ENCODE measurements around the gene PRKCH. TPM values are rescaled to one million over a fixed set of nuclear protein-coding genes. Genes with fewer than 3 reads are reported as not detected.
A peak's percentile ranks its signal among the peaks of the same experiment; 100 is the strongest.

PRKCH gene
- total RNA-seq, 1 donor from 2014 or later = 9.0 TPM

GRCh38 chr14:61520576-61520975 is 199.2 kb downstream of the PRKCH start:
- Mint-ChIP-seq H3K27me3 (ENCODE audit: low read depth) (no peaks in the 10 kb centered on the region), H3K9me3 (no peaks in the 10 kb centered on the region), H3K4me3 (no peak overlapping the region), H3K27ac (no peak overlapping the region), H3K36me3 (no peaks in the 10 kb centered on the region), H3K4me1 (peaks cover 31% of the 10 kb centered on the region)
- no peak for DNase-seq (ENCODE audit: low spot score in 2 of 2, unreplicated experiment in 2 of 2)
- TF ChIP-seq CTCF (IDR thresholded peaks at IDR 0.05; ENCODE audit: unreplicated experiment) = no peak

- H3K4me1 Mint-ChIP-seq = peaks cover 39% of the 10 kb centered on the region
- H3K36me3 Mint-ChIP-seq = no peaks in the 10 kb centered on the region
- H3K9me3 Mint-ChIP-seq = no peaks in the 10 kb centered on the region
- H3K4me3 Mint-ChIP-seq = no peak overlapping the region
- no peak for TF ChIP-seq CTCF (IDR thresholded peaks at IDR 0.05; ENCODE audit: unreplicated experiment)
- H3K27ac Mint-ChIP-seq = no peak overlapping the region
- DNase-seq (ENCODE audit: low spot score in 2 of 2, unreplicated experiment in 2 of 2) = no peak
- no peaks in the 10 kb centered on the region for H3K27me3 Mint-ChIP-seq (ENCODE audit: low read depth)
Observed at GRCh38 chr14:61521773-61522172, 200.4 kb downstream of the PRKCH start.

- Mint-ChIP-seq H3K4me1 (peaks cover 42% of the 10 kb centered on the region), H3K4me3 (no peak overlapping the region), H3K27ac (peak overlapping the region; percentile 17), H3K36me3 (no peaks in the 10 kb centered on the region), H3K27me3 (ENCODE audit: low read depth) (no peaks in the 10 kb centered on the region), H3K9me3 (no peaks in the 10 kb centered on the region)
- DNase-seq (ENCODE audit: low spot score in 2 of 2, unreplicated experiment in 2 of 2) = no peak
- TF ChIP-seq CTCF (IDR thresholded peaks at IDR 0.05; ENCODE audit: unreplicated experiment) = no peak
Observed at GRCh38 chr14:61523751-61524150, 202.4 kb downstream of the PRKCH start.

DNA sequence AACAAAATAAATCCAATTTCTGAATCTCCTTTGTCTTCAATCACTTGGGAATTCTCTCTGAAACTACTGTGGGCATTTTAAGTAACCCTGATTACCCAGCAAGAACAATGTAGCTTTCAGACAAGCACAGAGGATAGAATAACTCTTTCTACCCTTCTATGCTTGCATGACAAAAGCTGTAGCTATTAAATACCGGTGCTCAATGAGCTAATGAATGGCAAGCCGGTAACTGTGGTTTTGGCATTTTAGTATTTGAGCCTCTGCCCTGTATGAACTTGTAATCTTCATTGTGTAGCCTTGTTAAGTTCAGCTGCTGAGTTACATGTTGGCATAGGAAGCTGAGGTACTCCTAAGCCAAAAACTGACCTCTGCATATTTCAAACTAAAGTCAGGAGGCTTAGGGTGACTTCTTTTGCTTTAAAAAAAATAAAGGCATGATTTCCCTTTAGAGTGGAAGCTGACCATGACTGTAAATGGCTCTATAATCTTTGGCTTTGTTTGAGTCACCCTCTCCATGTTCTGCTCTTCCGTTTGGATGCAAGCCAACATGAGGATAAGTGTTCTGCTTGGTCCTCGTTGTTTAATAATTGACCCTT is 202.9 kb downstream of the PRKCH start:
- H3K27ac Mint-ChIP-seq = peak overlapping the region; percentile 17
- H3K4me1 Mint-ChIP-seq = peaks cover 42% of the 10 kb centered on the region
- TF ChIP-seq CTCF (IDR thresholded peaks at IDR 0.05; ENCODE audit: unreplicated experiment) = no peak
- no peak overlapping the region for H3K4me3 Mint-ChIP-seq
- DNase-seq (ENCODE audit: low spot score in 2 of 2, unreplicated experiment in 2 of 2) = no peak
- no peaks in the 10 kb centered on the region for H3K9me3 Mint-ChIP-seq
- H3K27me3 Mint-ChIP-seq (ENCODE audit: low read depth) = no peaks in the 10 kb centered on the region
- H3K36me3 Mint-ChIP-seq = no peaks in the 10 kb centered on the region

DNA sequence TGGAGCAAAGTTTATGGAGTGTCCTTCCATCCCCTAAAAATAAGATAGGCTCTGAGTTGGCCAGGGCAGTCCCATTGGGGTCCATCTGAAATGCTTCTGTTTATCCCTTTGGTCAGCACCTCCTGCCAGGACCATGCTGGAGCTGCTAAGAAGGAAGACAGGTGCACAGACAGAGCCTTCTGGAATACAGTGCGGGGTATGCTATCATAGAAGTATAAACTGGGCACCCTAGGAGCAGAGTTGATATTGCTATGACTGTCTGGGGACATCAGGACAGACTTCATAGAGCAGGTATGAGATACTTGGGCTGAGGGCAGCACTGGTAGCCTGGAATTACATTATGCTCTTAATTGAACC is 203.5 kb downstream of the PRKCH start:
- Mint-ChIP-seq H3K27me3 (ENCODE audit: low read depth) (no peaks in the 10 kb centered on the region), H3K4me3 (no peak overlapping the region), H3K4me1 (peaks cover 42% of the 10 kb centered on the region), H3K27ac (no peak overlapping the region), H3K9me3 (no peaks in the 10 kb centered on the region), H3K36me3 (no peaks in the 10 kb centered on the region)
- no peak for TF ChIP-seq CTCF (IDR thresholded peaks at IDR 0.05; ENCODE audit: unreplicated experiment)
- no peak for DNase-seq (ENCODE audit: low spot score in 2 of 2, unreplicated experiment in 2 of 2)
